ENCODE data around the gene TMA7B. TPM values are rescaled to one million over a fixed set of nuclear protein-coding genes. Genes with fewer than 3 reads are reported as not detected.
A peak's percentile ranks its signal among the peaks of the same experiment; 100 is the strongest.

Gene TMA7B
- total and polyA plus RNA-seq, 2 of the 4 experiments (the other 2 are of a cell fraction) = not detected

GRCh38 chr22:39967996-39968972 is 8.1 kb downstream of the TMA7B start:
- CTCF ChIA-PET = no interaction called here
- no peak overlapping the region for H2BK15ac ChIP-seq (ENCODE audit: low read depth, low read length)
- DNase-seq (no peak), ATAC-seq (ENCODE audit: low read depth) (no peak)
- H2BK120ac ChIP-seq (ENCODE audit: low read depth, low read length) = no peak overlapping the region
- H4K5ac ChIP-seq (ENCODE audit: low read depth, low read length) = no peak overlapping the region
- no peaks in the 10 kb centered on the region for H3K79me1 ChIP-seq (ENCODE audit: low read depth in 1 of 2, low read length in 2 of 2)
- H3K4me2 ChIP-seq (ENCODE audit: low read depth, low read length) = no peak overlapping the region
- intact Hi-C loops (cut with micrococcal nuclease) = no loop called here
- 34% methylated on average over 9 of the region's 20 CpGs; no CpG with 5 or more reads in 1 of the 2 experiments for WGBS, 2 experiments (ENCODE audit: extremely low coverage in 2 of 2, insufficient read length in 1 of 2)
- no peak overlapping the region for H4K91ac ChIP-seq (ENCODE audit: insufficient read depth, low read depth, low read length)
- H3K9ac ChIP-seq (ENCODE audit: low read depth, low read length) = no peak overlapping the region
- H3K14ac ChIP-seq (replicated peaks; ENCODE audit: low read depth, low read length) = no peak overlapping the region
- no peak overlapping the region for H3K23ac ChIP-seq (ENCODE audit: low read depth, low read length)
- H3K9me3 ChIP-seq (ENCODE audit: control insufficient read depth, insufficient read depth, low read length) = no peaks in the 10 kb centered on the region
- no peaks in the 10 kb centered on the region for H4K20me1 ChIP-seq (ENCODE audit: insufficient read depth, low read length)
- H2AK5ac ChIP-seq (ENCODE audit: low read depth, low read length) = no peak overlapping the region
- H3K18ac ChIP-seq (ENCODE audit: low read depth, low read length) = no peak overlapping the region
- no peak overlapping the region for H3K56ac ChIP-seq (ENCODE audit: extremely low read depth, insufficient read depth, low read length)
- H3K4ac ChIP-seq (ENCODE audit: low read depth, low read length) = no peak overlapping the region
- no peak overlapping the region for H3K27ac ChIP-seq (ENCODE audit: insufficient read depth, low read length)
- peak overlapping the region; percentile 33 for H2AFZ ChIP-seq (replicated peaks; ENCODE audit: low read length, poor library complexity)
- no peak overlapping the region for H4K8ac ChIP-seq (ENCODE audit: low read depth in 2 of 2, low read length in 2 of 2)
- H3K4me1 ChIP-seq (ENCODE audit: control insufficient read depth, insufficient read depth, low read length) = no peaks in the 10 kb centered on the region
- H3K27me3 ChIP-seq (ENCODE audit: control insufficient read depth, insufficient read depth, low read length) = peaks cover 30% of the 10 kb centered on the region
- POLR2A ChIA-PET (ENCODE audit: unreplicated experiment) = no interaction called here
- no peaks in the 10 kb centered on the region for H3K36me3 ChIP-seq (ENCODE audit: control insufficient read depth, insufficient read depth, low read length)
- H2BK5ac ChIP-seq (ENCODE audit: low read depth, low read length, poor library complexity, severe bottlenecking) = no peak overlapping the region
- dilution Hi-C loops (cut with HindIII; ENCODE audit: low sequenced_read_pairs, unreplicated experiment) = no loop called here
- BruUV-seq (replicated peaks) = no TSS peak
- no peak for TF ChIP-seq CEBPB (IDR thresholded peaks at IDR 0.05; ENCODE audit: low read depth, low read length)
- TF ChIP-seq CHD1 (IDR thresholded peaks at IDR 0.05; ENCODE audit: low read depth, low read length) = no peak
- no peak for TF ChIP-seq RAD21 (IDR thresholded peaks at IDR 0.05; ENCODE audit: low read length)
- no peak for TF ChIP-seq RFX5 (IDR thresholded peaks at IDR 0.05; ENCODE audit: low read depth, low read length)
- no peak overlapping the region for H3K4me3 ChIP-seq (ENCODE audit: insufficient read depth, low read depth, low read length)
- in situ Hi-C loops (cut with MboI; ENCODE audit: low sequenced_read_pairs) = no loop called here
- H2AK9ac ChIP-seq (replicated peaks; ENCODE audit: low read depth, low read length, poor library complexity) = peak overlapping the region; percentile 45
- H3K9me1 ChIP-seq (ENCODE audit: insufficient read depth, low read length) = no peaks in the 10 kb centered on the region
- H2BK20ac ChIP-seq (ENCODE audit: low read depth, low read length) = no peak overlapping the region
